HUES64 (cell line): ENCODE data around the gene KDM8.

ENCODE experiments used
- H3K27ac ChIP-seq: 2 replicates; pipeline ENCODE4 v1.7.0; 2013; ENCODE audit warnings: low read depth, low read length, inconsistent platforms
- H3K27me3 ChIP-seq: 2 replicates; pipeline ENCODE4 v1.6.1; 2013; ENCODE audit warnings: mild to moderate bottlenecking, low read length; ENCODE audit not compliant: insufficient read depth
- H3K36me3 ChIP-seq: 2 replicates; pipeline ENCODE4 v1.6.1; 2013; ENCODE audit warnings: mild to moderate bottlenecking, low read length; ENCODE audit not compliant: insufficient read depth
- H3K4me1 ChIP-seq: 2 replicates; pipeline ENCODE4 v1.6.1; 2013; ENCODE audit warnings: mild to moderate bottlenecking, low read length, moderate library complexity; ENCODE audit not compliant: insufficient read depth
- H3K4me3 ChIP-seq: 2 replicates; pipeline ENCODE4 v1.5.1; 2013; ENCODE audit warnings: mild to moderate bottlenecking, low read length, moderate library complexity
- H3K9ac ChIP-seq: 2 replicates; pipeline ENCODE4 v1.6.1; 2013; ENCODE audit warnings: mild to moderate bottlenecking, low read depth, low read length
- H3K9me3 ChIP-seq: 2 replicates; pipeline ENCODE4 v1.6.1; 2013; ENCODE audit warnings: low read depth, low read length; ENCODE audit not compliant: insufficient read depth
- WGBS: fragments of 150-250, 120-280 bp; methylation state at CpG from one replicate; pipeline ENCODE4 v1.1.7; 2013; ENCODE audit warnings: missing lambda C conversion rate; 5-methylcytosine and 5-hydroxymethylcytosine counted together

The KDM8 gene

DNA sequence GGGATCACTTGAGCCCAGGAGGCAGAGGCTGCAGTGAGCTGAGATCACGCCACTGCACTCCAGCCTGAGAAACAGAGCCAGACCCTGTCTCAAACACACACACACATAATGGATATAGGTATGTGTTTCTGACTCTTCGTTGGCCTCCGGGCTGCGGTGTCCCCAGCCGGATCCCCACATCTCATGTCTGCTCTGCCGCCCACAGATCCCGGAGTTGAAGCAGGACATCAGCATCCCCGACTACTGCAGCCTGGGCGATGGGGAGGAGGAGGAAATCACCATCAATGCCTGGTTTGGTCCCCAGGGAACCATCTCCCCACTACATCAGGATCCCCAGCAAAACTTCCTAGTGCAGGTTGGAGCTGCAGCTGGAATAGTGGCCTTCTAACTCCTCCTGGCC is 15.4 kb downstream of the KDM8 start:
- Histone ChIP-seq H3K9me3 (no peaks in the 10 kb centered on the region), H3K36me3 (peaks cover 15% of the 10 kb centered on the region; the same call in 1 of the 2 replicates), H3K27ac (no peak overlapping the region), H3K4me3 (no peak overlapping the region), H3K9ac (no peak overlapping the region), H3K4me1 (0 out of 2 replicates have a peak, but pooled peaks cover 4% of the 10 kb centered on the region), H3K27me3 (no peaks in the 10 kb centered on the region)
- WGBS, result 94% methylated on average over 8 of the region's 9 CpGs

DNA sequence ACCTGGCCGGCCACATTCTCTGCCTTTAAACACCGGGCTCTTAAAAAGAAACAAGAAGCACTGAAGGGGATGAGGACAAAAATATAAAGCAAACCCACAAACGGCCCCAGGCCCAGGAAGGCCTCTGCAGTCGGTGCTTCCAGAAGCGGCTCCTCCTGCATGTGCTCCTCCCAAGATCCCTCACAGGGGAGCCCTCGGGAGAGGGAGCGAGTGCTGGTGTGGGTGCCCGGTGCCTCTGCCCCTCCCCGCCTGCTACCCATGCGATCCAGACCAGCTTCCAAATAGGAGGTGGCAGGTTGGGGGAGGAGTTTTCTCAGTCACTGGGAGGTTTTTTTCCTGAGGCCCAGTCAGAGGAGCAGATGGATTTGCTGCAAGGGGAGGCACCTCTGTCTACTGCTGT is 15.8 kb downstream of the KDM8 start:
- H3K9ac ChIP-seq, result no peak overlapping the region
- no peak overlapping the region for H3K27ac ChIP-seq
- 0 out of 2 replicates have a peak, but pooled peaks cover 4% of the 10 kb centered on the region for H3K4me1 ChIP-seq
- H3K27me3 ChIP-seq, result no peaks in the 10 kb centered on the region
- H3K9me3 ChIP-seq, result no peaks in the 10 kb centered on the region
- no peak overlapping the region for H3K4me3 ChIP-seq
- WGBS, result 87% methylated on average over 10 of the region's 10 CpGs
- peaks cover 13% of the 10 kb centered on the region; the same call in 1 of the 2 replicates for H3K36me3 ChIP-seq

DNA sequence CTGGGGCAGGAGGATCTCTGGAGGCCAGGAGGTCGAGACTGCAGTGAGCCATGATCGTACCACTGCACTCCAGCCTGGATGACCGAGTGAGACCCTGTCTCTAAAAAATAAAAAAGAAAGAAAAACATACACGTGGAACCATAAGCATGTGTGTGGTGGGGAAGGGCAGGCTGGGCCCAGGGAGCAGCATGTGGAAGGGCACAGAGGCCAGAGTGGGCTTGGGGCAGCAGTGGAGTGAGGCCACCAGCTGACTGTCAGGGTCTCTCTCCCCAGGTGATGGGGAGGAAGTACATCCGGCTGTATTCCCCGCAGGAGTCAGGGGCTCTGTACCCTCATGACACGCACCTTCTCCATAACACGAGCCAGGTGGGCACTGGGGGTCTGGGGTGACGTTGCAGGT is 16.8 kb downstream of the KDM8 start:
- Histone ChIP-seq H3K36me3 (peaks cover 5% of the 10 kb centered on the region; the same call in 1 of the 2 replicates), H3K4me3 (no peak overlapping the region), H3K27ac (no peak overlapping the region), H3K27me3 (no peaks in the 10 kb centered on the region), H3K4me1 (0 out of 2 replicates have a peak, but pooled peaks cover 4% of the 10 kb centered on the region), H3K9ac (no peak overlapping the region), H3K9me3 (no peaks in the 10 kb centered on the region)
- WGBS, result 97% methylated on average over 9 of the region's 9 CpGs

DNA sequence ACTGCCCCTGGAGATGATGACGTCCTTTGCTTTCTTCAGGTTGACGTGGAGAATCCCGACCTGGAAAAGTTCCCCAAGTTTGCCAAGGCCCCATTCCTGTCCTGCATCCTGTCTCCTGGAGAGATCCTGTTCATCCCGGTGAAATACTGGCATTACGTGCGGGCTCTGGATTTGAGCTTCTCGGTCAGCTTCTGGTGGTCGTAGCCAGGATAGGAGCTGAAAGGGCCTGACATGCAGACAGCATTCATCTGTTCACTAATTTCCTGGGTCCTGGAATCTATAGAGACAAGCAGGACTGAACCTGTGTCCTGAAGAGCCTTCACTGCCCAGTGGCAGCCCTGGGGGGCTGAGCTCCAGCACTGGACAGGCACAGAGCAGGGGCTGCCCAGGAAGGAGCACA is 17.2 kb downstream of the KDM8 start:
- H3K9me3 ChIP-seq, result no peaks in the 10 kb centered on the region
- H3K36me3 ChIP-seq, result peaks cover 3% of the 10 kb centered on the region; the same call in 1 of the 2 replicates
- H3K4me1 ChIP-seq, result 0 out of 2 replicates have a peak, but pooled peaks cover 4% of the 10 kb centered on the region
- no peaks in the 10 kb centered on the region for H3K27me3 ChIP-seq
- H3K27ac ChIP-seq, result no peak overlapping the region
- H3K4me3 ChIP-seq, result no peak overlapping the region
- no peak overlapping the region for H3K9ac ChIP-seq
- 92% methylated on average over 8 of the region's 8 CpGs for WGBS

DNA sequence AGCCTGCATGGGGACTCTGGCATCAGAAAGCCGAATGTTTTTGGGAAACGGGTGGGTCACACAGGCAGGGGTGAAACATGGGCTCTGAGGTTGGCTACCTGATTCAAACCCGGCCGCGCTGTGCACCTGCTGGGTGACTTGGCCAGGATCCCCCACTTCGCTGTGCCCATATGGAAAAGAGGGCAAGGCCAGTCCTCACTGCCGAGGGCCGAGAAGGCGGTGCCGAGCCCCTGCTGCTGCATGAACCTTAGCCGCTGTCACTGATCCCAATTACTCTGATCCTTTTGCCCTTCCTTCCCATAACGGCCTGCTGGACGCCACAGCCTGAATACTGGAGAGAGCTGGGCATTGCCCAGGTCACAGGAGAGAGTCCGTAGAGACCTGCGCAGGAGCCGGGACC is 17.7 kb downstream of the KDM8 start:
- Histone ChIP-seq H3K4me1 (0 out of 2 replicates have a peak, but pooled peaks cover 4% of the 10 kb centered on the region), H3K27me3 (no peaks in the 10 kb centered on the region), H3K9me3 (no peaks in the 10 kb centered on the region), H3K36me3 (peaks cover 3% of the 10 kb centered on the region; the same call in 1 of the 2 replicates), H3K4me3 (no peak overlapping the region), H3K9ac (no peak overlapping the region), H3K27ac (no peak overlapping the region)
- 95% methylated on average over 16 of the region's 16 CpGs for WGBS

DNA sequence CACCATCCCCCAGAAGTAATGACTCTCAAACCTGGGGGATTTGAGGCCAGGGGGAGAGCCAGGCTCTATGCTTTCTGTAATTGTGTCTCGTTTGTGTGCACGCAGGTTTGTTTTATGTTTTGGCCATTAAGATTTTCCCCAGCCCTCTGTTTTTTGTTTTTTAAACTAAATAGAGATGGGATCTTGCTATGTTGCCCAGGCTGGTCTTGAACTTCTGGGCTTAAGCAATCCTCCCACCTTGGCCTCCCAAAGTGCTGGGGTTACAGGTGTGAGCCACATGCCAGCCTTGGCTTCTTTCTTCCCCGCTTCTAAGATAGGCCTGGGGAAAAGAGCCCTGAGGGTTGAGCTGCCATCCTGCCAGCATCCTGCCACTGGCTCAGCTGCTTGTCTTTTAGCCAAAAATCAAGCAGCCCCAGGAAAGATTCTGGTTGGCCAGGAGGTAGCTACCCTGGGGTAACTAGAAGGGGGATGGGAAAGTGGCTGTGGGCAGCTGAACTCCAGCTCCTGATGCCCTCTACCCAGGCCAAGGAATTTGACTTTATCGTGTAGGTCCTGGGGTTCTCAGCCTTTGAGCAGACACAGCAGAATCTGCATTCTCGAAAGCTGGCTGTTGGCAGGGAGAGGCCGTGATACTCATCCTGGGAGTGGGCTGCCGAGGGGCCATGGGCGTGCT is 18.4 kb downstream of the KDM8 start:
- no peak overlapping the region for H3K9ac ChIP-seq
- H3K36me3 ChIP-seq, result peaks cover 3% of the 10 kb centered on the region; the same call in 1 of the 2 replicates
- 93% methylated on average over 6 of the region's 8 CpGs for WGBS

DNA sequence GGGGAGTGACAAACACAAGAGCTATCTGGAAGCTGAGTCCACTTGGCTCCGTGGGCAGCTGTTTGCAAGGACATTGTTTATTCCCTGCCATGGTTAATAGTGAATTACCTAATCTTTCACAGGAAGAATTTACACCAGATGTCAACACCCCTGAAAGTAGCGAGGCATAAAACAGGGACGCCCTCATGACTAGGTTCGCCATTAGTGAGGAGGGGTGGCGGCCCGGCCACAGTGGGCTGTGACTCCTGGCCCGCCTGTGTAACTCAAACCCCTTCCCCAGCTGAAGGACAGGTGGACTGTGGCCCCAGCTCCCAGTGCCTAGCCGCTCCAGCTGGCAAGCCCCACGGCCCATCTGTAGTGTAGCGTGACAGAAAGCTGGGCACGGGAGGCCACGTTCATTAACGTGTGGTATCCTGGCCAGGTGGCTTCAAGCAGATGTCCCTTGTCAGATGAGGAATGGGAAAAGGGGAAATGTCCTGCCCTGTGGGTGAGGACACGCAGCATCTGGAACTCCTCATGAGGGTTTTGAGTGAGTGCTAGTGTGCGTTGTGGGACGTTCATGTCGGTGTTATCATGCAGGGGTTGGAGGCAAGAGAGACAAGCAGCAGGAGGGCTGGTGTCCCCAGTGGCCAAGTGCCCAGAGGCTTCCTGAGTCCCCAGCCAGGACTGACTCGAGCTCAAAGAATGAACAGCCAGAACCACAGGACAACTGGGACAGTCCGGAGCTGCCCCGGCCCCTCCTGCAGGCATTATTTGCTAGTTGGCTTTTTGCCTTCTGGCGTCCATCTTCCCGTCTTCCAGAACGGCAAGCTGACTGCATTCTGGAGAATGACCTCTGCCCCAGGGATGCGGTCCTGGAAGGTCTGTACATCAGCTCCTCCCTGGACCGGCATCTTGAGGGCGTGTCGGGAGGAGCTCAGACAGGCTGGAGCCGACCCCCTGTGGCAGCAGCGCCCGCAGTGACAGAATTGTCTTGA is 19.2 kb downstream of the KDM8 start:
- peaks cover 3% of the 10 kb centered on the region; the same call in 1 of the 2 replicates for H3K36me3 ChIP-seq
- H3K4me3 ChIP-seq, result no peak overlapping the region
- no peak overlapping the region for H3K27ac ChIP-seq
- H3K4me1 ChIP-seq, result 0 out of 2 replicates have a peak, but pooled peaks cover 1% of the 10 kb centered on the region
- H3K27me3 ChIP-seq, result no peaks in the 10 kb centered on the region
- no peaks in the 10 kb centered on the region for H3K9me3 ChIP-seq
- 86% methylated on average over 30 of the region's 30 CpGs for WGBS
- no peak overlapping the region for H3K9ac ChIP-seq

More for the DNA sequence above, 18.4 kb downstream of the KDM8 start:
- Histone ChIP-seq H3K4me3 (no peak overlapping the region), H3K27me3 (no peaks in the 10 kb centered on the region), H3K9me3 (no peaks in the 10 kb centered on the region), H3K4me1 (0 out of 2 replicates have a peak, but pooled peaks cover 4% of the 10 kb centered on the region), H3K27ac (no peak overlapping the region)

DNA sequence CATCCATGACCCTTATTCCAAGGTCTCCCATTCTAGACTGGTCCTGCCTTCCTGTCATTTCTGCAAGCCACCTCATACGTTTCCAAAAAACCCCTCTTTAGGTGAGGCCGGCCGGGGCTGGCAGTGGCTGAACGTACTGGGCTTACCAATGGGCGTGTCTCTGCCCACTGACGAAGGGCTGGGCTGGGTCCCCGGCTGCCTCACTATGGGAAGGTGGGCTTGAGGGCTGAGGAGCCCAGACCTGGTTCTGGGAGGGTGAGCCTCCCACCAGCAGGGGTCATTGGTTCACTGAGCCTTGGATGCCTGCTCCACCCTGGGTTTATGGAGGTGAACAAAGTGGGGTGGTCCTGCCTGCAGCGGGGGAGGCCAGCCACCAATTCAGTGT is 19.9 kb downstream of the KDM8 start:
- no peak overlapping the region for H3K9ac ChIP-seq
- no peak overlapping the region for H3K4me3 ChIP-seq
- no peak overlapping the region for H3K27ac ChIP-seq
- WGBS, result 86% methylated on average over 8 of the region's 8 CpGs
- H3K27me3 ChIP-seq, result no peaks in the 10 kb centered on the region
- no peaks in the 10 kb centered on the region for H3K36me3 ChIP-seq
- no peaks in the 10 kb centered on the region for H3K4me1 ChIP-seq
- no peaks in the 10 kb centered on the region for H3K9me3 ChIP-seq

DNA sequence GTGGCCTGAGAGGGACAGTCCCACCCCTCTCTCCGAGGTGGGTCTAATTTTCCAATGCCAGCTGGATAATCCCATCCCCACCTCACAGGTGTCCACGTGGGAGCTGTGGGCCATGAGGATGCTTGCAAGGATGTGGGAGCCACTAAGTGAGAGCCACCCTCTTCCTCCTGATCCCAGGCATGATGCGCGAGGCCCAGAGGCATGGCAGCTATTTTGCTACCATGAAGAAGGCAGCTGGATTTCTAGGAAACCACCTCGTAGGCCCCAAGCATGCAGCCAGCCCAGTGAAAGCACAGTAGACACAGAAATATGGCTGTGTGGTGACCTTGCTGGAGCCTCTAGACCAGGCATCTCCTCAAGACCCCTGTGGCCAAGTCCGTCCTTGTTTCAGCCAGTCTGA is 20.4 kb downstream of the KDM8 start:
- no peak overlapping the region for H3K27ac ChIP-seq
- no peak overlapping the region for H3K4me3 ChIP-seq
- no peaks in the 10 kb centered on the region for H3K9me3 ChIP-seq
- H3K36me3 ChIP-seq, result no peaks in the 10 kb centered on the region
- no peaks in the 10 kb centered on the region for H3K4me1 ChIP-seq
- no peak overlapping the region for H3K9ac ChIP-seq
- H3K27me3 ChIP-seq, result no peaks in the 10 kb centered on the region
- WGBS, result 91% methylated on average over 6 of the region's 6 CpGs

DNA sequence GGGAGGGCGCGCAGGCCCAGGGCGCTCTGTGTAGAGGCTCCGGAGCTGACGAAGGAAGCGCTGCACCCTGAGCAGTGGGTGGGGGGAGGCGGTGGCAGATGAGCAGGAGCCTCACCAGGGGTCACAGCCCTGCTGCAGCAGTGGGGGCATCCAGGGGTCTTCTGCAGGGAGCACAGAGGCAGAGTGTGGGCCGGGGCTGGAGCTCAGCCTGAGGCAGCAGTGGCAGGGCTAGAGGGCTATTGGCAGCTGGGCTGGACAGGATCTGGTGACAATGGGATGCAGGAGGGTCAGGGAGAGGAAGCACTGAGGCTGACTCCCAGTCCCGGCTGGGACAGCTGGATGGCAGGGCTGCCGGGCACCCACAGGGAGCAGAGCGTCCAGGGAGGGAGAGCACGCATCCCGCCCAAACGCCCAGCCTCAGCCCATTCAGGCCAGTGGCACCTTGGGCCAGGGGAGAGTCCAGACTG is 21.0 kb downstream of the KDM8 start:
- WGBS, result 96% methylated on average over 14 of the region's 14 CpGs
- H3K4me3 ChIP-seq, result no peak overlapping the region
- no peaks in the 10 kb centered on the region for H3K27me3 ChIP-seq
- no peak overlapping the region for H3K27ac ChIP-seq
- no peaks in the 10 kb centered on the region for H3K9me3 ChIP-seq
- no peaks in the 10 kb centered on the region for H3K36me3 ChIP-seq
- no peak overlapping the region for H3K9ac ChIP-seq
- H3K4me1 ChIP-seq, result no peaks in the 10 kb centered on the region

DNA sequence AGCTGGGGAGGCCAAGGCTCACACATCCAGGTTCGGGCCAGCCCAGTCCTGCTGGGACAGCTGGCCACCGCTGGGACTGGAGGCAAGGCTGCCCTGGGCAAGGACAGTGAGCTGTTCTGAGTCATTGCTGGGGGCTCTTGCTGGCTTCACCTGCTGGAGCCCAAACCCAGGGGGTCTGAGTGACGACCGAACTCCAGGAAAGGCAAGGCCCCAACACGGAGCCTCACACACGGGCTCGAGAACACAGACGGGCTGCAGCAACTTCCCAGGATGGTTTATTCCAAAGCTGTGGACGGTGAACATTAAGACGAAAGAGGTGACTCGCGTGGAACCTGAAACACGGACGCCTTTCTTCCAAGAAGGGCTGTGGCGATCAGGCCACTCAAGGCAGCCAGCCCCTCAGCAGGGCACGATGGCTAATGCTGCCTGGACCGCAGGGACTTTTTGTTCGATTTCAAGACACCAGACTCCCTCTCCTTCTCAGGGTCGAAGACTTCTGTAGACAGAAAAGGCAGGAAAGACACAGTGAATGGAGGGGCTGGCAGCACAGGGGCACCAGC is 21.5 kb downstream of the KDM8 start:
- Histone ChIP-seq H3K27ac (no peak overlapping the region), H3K36me3 (no peaks in the 10 kb centered on the region)

More for the DNA sequence above, 21.5 kb downstream of the KDM8 start:
- no peak overlapping the region for H3K9ac ChIP-seq
- no peaks in the 10 kb centered on the region for H3K9me3 ChIP-seq
- H3K4me3 ChIP-seq, result no peak overlapping the region
- 78% methylated on average over 19 of the region's 19 CpGs for WGBS
- no peaks in the 10 kb centered on the region for H3K4me1 ChIP-seq
- no peaks in the 10 kb centered on the region for H3K27me3 ChIP-seq
